Stimulated activated CD4-positive, alpha-beta T cell treated with anti-CD3 and anti-CD28 coated beads, Interleukin-15, amount 100 ng/mL, for 1 hour (primary cell): ENCODE results near the gene PRR19.
A peak's percentile ranks its signal among the peaks of the same experiment; 100 is the strongest.

Source experiments
- DNase-seq, 2 donors: peaks; one replicate each; pipeline ENCODE4 v3.0.0-alpha.2; 2020; ENCODE audit warnings: low read depth in 1 of 2, low spot score in 1 of 2

Gene PRR19

GRCh38 chr19:42271045-42271419 lies 30.9 kb upstream of the PRR19 start:
- DNase-seq, result no peak

GRCh38 chr19:42271861-42272534 lies 29.9 kb upstream of the PRR19 start:
- no peak for DNase-seq

GRCh38 chr19:42272535-42272897 lies 29.4 kb upstream of the PRR19 start:
- no peak for DNase-seq

GRCh38 chr19:42272989-42273406 lies 28.9 kb upstream of the PRR19 start:
- DNase-seq, result no peak

GRCh38 chr19:42273407-42274064 lies 28.4 kb upstream of the PRR19 start:
- no peak for DNase-seq

GRCh38 chr19:42274065-42274682 lies 27.8 kb upstream of the PRR19 start:
- DNase-seq, result no peak

GRCh38 chr19:42275103-42275502 lies 26.8 kb upstream of the PRR19 start:
- no peak for DNase-seq

GRCh38 chr19:42275517-42275916 lies 26.4 kb upstream of the PRR19 start:
- no peak for DNase-seq

- no peak for DNase-seq
These were observed 25.6 kb upstream of the PRR19 start for GRCh38 chr19:42276284-42276683.

GRCh38 chr19:42276821-42277220 lies 25.1 kb upstream of the PRR19 start:
- DNase-seq, result no peak

GRCh38 chr19:42277821-42278451 lies 24.0 kb upstream of the PRR19 start:
- no peak for DNase-seq

GRCh38 chr19:42278452-42279154 lies 23.3 kb upstream of the PRR19 start:
- DNase-seq, result no peak

GRCh38 chr19:42279155-42279901 lies 22.6 kb upstream of the PRR19 start:
- no peak for DNase-seq

GRCh38 chr19:42279902-42280814 lies 21.8 kb upstream of the PRR19 start:
- DNase-seq, result peak; percentile 72 to 74

- no peak for DNase-seq
These were observed 21.2 kb upstream of the PRR19 start for GRCh38 chr19:42280815-42281145.

GRCh38 chr19:42281146-42281826 lies 20.6 kb upstream of the PRR19 start:
- no peak for DNase-seq

- no peak for DNase-seq
These were observed 19.8 kb upstream of the PRR19 start for GRCh38 chr19:42281827-42282762.

GRCh38 chr19:42282819-42283187 lies 19.1 kb upstream of the PRR19 start:
- DNase-seq, result no peak
